CD4-positive, CD25-positive, alpha-beta regulatory T cell (primary cell): ENCODE results near the gene CNTN5. TPM values are rescaled to one million over a fixed set of nuclear protein-coding genes. Genes with fewer than 3 reads are reported as not detected.
"Not testable (repeated sequence)": the region's sequence is repeated elsewhere in the genome, so short reads cannot be mapped to it uniquely, and the experiment has no call there.

Source experiments
- ATAC-seq, 2 donors: fragments of 150-1000 bp; cut with Tn5 transposase; one replicate each; pipeline ENCODE4 v1.10.0; 2021; ENCODE audit warnings: low read depth in 2 of 2, moderate number of reproducible peaks in 2 of 2, moderate library complexity in 1 of 2
- DNase-seq, 3 donors: peaks; one replicate each; pipeline versions ENCODE4 v3.0.0 to v3.0.0-alpha.2; 2012 to 2022; ENCODE audit warnings: mixed read lengths in 1 of 3
- H3K27ac ChIP-seq: one replicate; pipeline ENCODE4 v1.7.0; 2013; ENCODE audit warnings: mild to moderate bottlenecking, low read length; ENCODE audit not compliant: insufficient read depth, poor library complexity, severe bottlenecking
- H3K27me3 ChIP-seq: one replicate; pipeline ENCODE4 v1.7.0; 2013; ENCODE audit warnings: low read length; ENCODE audit not compliant: control insufficient read depth, insufficient read depth
- H3K36me3 ChIP-seq: one replicate; pipeline ENCODE4 v1.7.0; 2013; ENCODE audit warnings: mild to moderate bottlenecking, low read length, moderate library complexity; ENCODE audit not compliant: control insufficient read depth, insufficient read depth
- H3K4me1 ChIP-seq: 2 replicates; pipeline ENCODE4 v1.7.0; 2013; ENCODE audit warnings: mild to moderate bottlenecking, low read length; ENCODE audit not compliant: insufficient read depth, control insufficient read depth, poor library complexity, severe bottlenecking
- H3K4me3 ChIP-seq: one replicate; pipeline ENCODE4 v1.7.0; 2013; ENCODE audit warnings: low read depth, mild to moderate bottlenecking, low read length, moderate library complexity
- H3K9me3 ChIP-seq, 2 experiments: 1 replicate in 1 of 2; 2 replicates in 1 of 2; pipeline ENCODE4 v1.7.0; 2013; ENCODE audit warnings: low read length in 2 of 2, mild to moderate bottlenecking in 1 of 2, moderate library complexity in 1 of 2; ENCODE audit not compliant: control insufficient read depth in 2 of 2
- H3K27ac Mint-ChIP-seq, 3 donors: one replicate each; pipeline ENCODE4 v1.8.0; 2020 to 2022; ENCODE audit warnings: mild to moderate bottlenecking in 3 of 3, mixed read lengths in 3 of 3, moderate library complexity in 2 of 3
- H3K27me3 Mint-ChIP-seq: one replicate; pipeline ENCODE4 v1.8.0; 2022; ENCODE audit warnings: mild to moderate bottlenecking, mixed read lengths
- H3K36me3 Mint-ChIP-seq: one replicate; pipeline ENCODE4 v1.8.0; 2020; ENCODE audit warnings: mixed read lengths
- H3K4me1 Mint-ChIP-seq, 4 donors: one replicate each; pipeline ENCODE4 v1.8.0; 2020 to 2022; ENCODE audit warnings: mixed read lengths in 4 of 4, mild to moderate bottlenecking in 1 of 4
- H3K4me3 Mint-ChIP-seq, 4 donors: one replicate each; pipeline ENCODE4 v1.8.0; 2020 to 2022; ENCODE audit warnings: mild to moderate bottlenecking in 4 of 4, mixed read lengths in 4 of 4, moderate library complexity in 3 of 4
- H3K9me3 Mint-ChIP-seq, 7 donors: one replicate each; pipeline ENCODE4 v1.8.0; 2020 to 2022; ENCODE audit warnings: mixed read lengths in 7 of 7, mild to moderate bottlenecking in 3 of 7, moderate library complexity in 2 of 7
- polyA plus RNA-seq, 4 donors: library from polyadenylated mRNA; unstranded; fragments of 300-500 nt; fragmentation: Illumina TruSeq; gene quantifications; one replicate each; pipeline ENCODE4 v1.2.3, GENCODE V29; 2021
- total RNA-seq: library from RNA; stranded (reverse); gene quantifications from one replicate; pipeline ENCODE4 v1.2.3, GENCODE V29; 2022

Gene CNTN5
- total and polyA plus RNA-seq, 5 donors from 2014 or later: not detected

GRCh38 chr11:99133862-99134261 lies 113.1 kb downstream of the CNTN5 start:
- H3K4me1 ChIP-seq, H3K4me3 ChIP-seq, H3K36me3 ChIP-seq, ATAC-seq, H3K27ac Mint-ChIP-seq, H3K27ac ChIP-seq, H3K4me3 Mint-ChIP-seq, H3K27me3 ChIP-seq, H3K36me3 Mint-ChIP-seq, H3K4me1 Mint-ChIP-seq, H3K9me3 ChIP-seq, H3K27me3 Mint-ChIP-seq, DNase-seq: not testable (repeated sequence)
- peaks cover 4 to 36% (median 18%) of the 10 kb centered on the region in 7 donors for H3K9me3 Mint-ChIP-seq

DNA sequence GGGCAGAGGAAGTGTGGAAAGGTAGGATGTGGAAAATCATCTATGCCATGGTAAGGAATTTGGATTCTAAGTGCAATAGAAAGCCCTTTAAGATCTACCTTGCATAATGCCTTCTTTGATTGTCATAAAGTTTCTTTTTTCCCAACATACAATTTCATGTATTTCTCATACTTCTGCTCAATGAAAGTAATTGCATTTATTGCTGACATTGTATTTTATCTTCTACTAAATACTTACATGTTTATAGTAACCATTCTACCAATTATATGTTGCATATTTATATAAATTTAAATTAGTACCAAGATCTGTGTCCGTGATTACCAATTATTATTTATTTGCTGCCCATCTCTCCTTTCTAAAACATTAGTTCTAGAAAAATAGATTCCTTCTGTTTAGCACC lies 114.8 kb downstream of the CNTN5 start:
- no peaks in the 10 kb centered on the region for H3K4me1 Mint-ChIP-seq

GRCh38 chr11:99142237-99142636 lies 121.5 kb downstream of the CNTN5 start:
- Histone ChIP-seq H3K36me3 (no peaks in the 10 kb centered on the region), H3K4me1 (no peaks in the 10 kb centered on the region), H3K4me3 (no peak overlapping the region), H3K9me3 (peaks cover 0 to 8% of the 10 kb centered on the region in 2 experiments), H3K27me3 (no peaks in the 10 kb centered on the region), H3K27ac (no peak overlapping the region)
- Mint-ChIP-seq H3K9me3 (peaks cover 2 to 13% (median 6%) of the 10 kb centered on the region in 7 donors), H3K27me3 (no peaks in the 10 kb centered on the region), H3K4me3 (no peak overlapping the region), H3K27ac (no peak overlapping the region), H3K36me3 (no peaks in the 10 kb centered on the region), H3K4me1 (no peaks in the 10 kb centered on the region)
- DNase-seq (no peak), ATAC-seq (no peak)

More for the DNA sequence above, 114.8 kb downstream of the CNTN5 start:
- no peak overlapping the region for H3K4me3 ChIP-seq
- DNase-seq: no peak
- H3K4me3 Mint-ChIP-seq: no peak overlapping the region
- H3K27ac Mint-ChIP-seq: no peak overlapping the region
- no peaks in the 10 kb centered on the region for H3K36me3 ChIP-seq
- no peaks in the 10 kb centered on the region for H3K27me3 ChIP-seq
- no peak for ATAC-seq
- H3K9me3 ChIP-seq: no peaks in the 10 kb centered on the region
- no peaks in the 10 kb centered on the region for H3K36me3 Mint-ChIP-seq
- H3K27me3 Mint-ChIP-seq: no peaks in the 10 kb centered on the region
- peaks cover 4 to 22% (median 12%) of the 10 kb centered on the region in 7 donors for H3K9me3 Mint-ChIP-seq
- no peak overlapping the region for H3K27ac ChIP-seq
- no peaks in the 10 kb centered on the region for H3K4me1 ChIP-seq

DNA sequence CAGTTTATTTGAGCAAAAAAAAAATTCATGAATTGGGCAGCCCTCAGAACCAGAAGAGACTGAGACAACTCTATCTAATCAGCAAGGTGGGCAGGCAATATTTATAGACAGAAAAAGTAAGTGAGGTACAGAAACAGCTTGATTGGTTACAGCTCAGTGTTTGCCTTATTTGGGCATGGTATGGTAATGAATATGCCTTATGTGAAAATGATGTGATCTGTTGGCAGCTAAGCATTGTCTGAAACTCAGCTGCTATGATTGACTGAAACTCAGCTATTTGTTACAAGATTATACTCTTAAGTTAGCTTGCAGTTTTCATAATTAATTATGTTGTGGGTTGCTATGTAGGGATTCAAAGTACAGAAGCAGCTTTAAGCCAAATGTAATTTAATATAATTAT lies 127.6 kb downstream of the CNTN5 start:
- H3K27ac Mint-ChIP-seq: no peak overlapping the region
- no peak overlapping the region for H3K27ac ChIP-seq
- no peak overlapping the region for H3K4me3 ChIP-seq
- no peaks in the 10 kb centered on the region for H3K27me3 Mint-ChIP-seq
- no peak for DNase-seq
- no peak for ATAC-seq
- no peaks in the 10 kb centered on the region for H3K27me3 ChIP-seq
- no peaks in the 10 kb centered on the region for H3K36me3 Mint-ChIP-seq
- peaks cover 0 to 19% (median 5%) of the 10 kb centered on the region in 7 donors for H3K9me3 Mint-ChIP-seq
- H3K4me1 Mint-ChIP-seq: no peaks in the 10 kb centered on the region
- no peaks in the 10 kb centered on the region for H3K36me3 ChIP-seq
- H3K9me3 ChIP-seq: no peaks in the 10 kb centered on the region
- H3K4me3 Mint-ChIP-seq: no peak overlapping the region
- no peaks in the 10 kb centered on the region for H3K4me1 ChIP-seq

DNA sequence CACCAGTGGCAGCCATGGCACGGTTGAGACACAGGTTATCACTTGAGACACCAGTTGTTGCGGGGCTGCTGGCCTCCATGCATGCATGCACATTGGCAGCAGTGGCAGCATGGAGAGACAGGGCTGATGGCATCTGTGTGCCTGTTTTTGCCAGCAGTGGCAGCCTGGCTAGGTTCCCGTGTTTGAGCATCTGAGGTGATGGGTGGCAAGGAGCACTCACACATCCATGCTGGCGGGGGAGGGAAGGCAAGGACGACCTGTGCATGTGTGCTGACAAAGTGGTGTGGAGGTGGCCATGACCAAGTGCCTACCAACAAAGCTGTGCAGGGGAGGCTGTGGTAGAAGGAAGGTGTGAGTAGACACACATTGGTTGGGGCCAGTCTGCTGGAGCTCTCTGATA lies 133.5 kb downstream of the CNTN5 start:
- Histone ChIP-seq H3K4me3 (no peak overlapping the region), H3K27me3 (no peaks in the 10 kb centered on the region), H3K36me3 (no peaks in the 10 kb centered on the region), H3K27ac (no peak overlapping the region), H3K9me3 (no peaks in the 10 kb centered on the region), H3K4me1 (no peaks in the 10 kb centered on the region)
- Mint-ChIP-seq H3K27me3 (no peaks in the 10 kb centered on the region), H3K9me3 (peaks cover 0 to 16% (median 3%) of the 10 kb centered on the region in 7 donors), H3K4me3 (no peak overlapping the region), H3K4me1 (no peaks in the 10 kb centered on the region), H3K36me3 (no peaks in the 10 kb centered on the region), H3K27ac (no peak overlapping the region)
- no peak for DNase-seq
- ATAC-seq: no peak

- no peak overlapping the region for H3K4me3 Mint-ChIP-seq
- ATAC-seq: no peak
- H3K27ac ChIP-seq: no peak overlapping the region
- no peaks in the 10 kb centered on the region for H3K36me3 ChIP-seq
- no peak overlapping the region for H3K4me3 ChIP-seq
- H3K36me3 Mint-ChIP-seq: no peaks in the 10 kb centered on the region
- no peaks in the 10 kb centered on the region for H3K4me1 Mint-ChIP-seq
- H3K9me3 ChIP-seq: no peaks in the 10 kb centered on the region
- H3K27ac Mint-ChIP-seq: no peak overlapping the region
- H3K9me3 Mint-ChIP-seq: peaks cover 0 to 8% (median 0%) of the 10 kb centered on the region in 7 donors
- H3K27me3 Mint-ChIP-seq: no peaks in the 10 kb centered on the region
- H3K27me3 ChIP-seq: no peaks in the 10 kb centered on the region
- no peaks in the 10 kb centered on the region for H3K4me1 ChIP-seq
- no peak for DNase-seq
Measured at GRCh38 chr11:99160447-99160846, 139.7 kb downstream of the CNTN5 start.

DNA sequence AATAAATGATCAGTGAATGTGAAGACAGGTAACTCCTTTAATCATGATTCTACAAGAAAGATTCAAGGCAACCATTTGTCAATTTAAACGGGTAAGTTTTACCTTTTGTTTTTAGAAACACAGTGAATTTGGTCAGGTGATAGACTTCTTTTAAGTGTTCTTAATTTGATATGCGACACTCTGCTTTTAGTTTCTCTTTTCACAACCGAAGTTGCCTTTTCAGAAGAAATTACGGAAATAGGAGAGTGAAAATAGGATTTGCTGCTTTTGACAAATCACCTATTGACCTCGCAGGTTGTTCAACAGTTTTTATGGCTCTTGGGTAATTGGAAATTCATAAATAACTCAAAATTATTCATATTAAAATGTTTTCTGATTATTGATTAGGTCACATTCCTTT lies 142.1 kb downstream of the CNTN5 start:
- Histone ChIP-seq H3K4me3 (no peak overlapping the region), H3K27ac (no peak overlapping the region), H3K4me1 (no peaks in the 10 kb centered on the region), H3K27me3 (no peaks in the 10 kb centered on the region), H3K9me3 (no peaks in the 10 kb centered on the region), H3K36me3 (no peaks in the 10 kb centered on the region)
- Mint-ChIP-seq H3K27me3 (no peaks in the 10 kb centered on the region), H3K27ac (no peak overlapping the region), H3K4me1 (no peaks in the 10 kb centered on the region), H3K36me3 (no peaks in the 10 kb centered on the region), H3K9me3 (peaks cover 0 to 8% (median 2%) of the 10 kb centered on the region in 7 donors), H3K4me3 (no peak overlapping the region)
- ATAC-seq (no peak), DNase-seq (no peak)

GRCh38 chr11:99170591-99170990 lies 149.8 kb downstream of the CNTN5 start:
- DNase-seq: no peak
- ATAC-seq: no peak
- Histone ChIP-seq H3K9me3 (peaks cover 0 to 5% of the 10 kb centered on the region in 2 experiments), H3K4me1 (no peaks in the 10 kb centered on the region), H3K36me3 (no peaks in the 10 kb centered on the region), H3K27ac (no peak overlapping the region), H3K4me3 (no peak overlapping the region), H3K27me3 (no peaks in the 10 kb centered on the region)
- no peak overlapping the region for H3K27ac Mint-ChIP-seq
- H3K27me3 Mint-ChIP-seq: no peaks in the 10 kb centered on the region
- no peak overlapping the region for H3K4me3 Mint-ChIP-seq
- H3K4me1 Mint-ChIP-seq: no peaks in the 10 kb centered on the region
- no peaks in the 10 kb centered on the region for H3K36me3 Mint-ChIP-seq
- H3K9me3 Mint-ChIP-seq: peaks cover 1 to 23% (median 7%) of the 10 kb centered on the region in 7 donors
